Ishikawa (cell line): Measurements from ENCODE around the gene CD226.

Source experiments
- CREB1 ChIP-seq: IDR thresholded peaks from 2 replicates; pipeline ENCODE4 v1.6.1; 2012; ENCODE audit warnings: low read depth
- EP300 ChIP-seq: IDR thresholded peaks from 2 replicates; pipeline ENCODE4 v1.6.1; 2012; ENCODE audit warnings: borderline replicate concordance
- RAD21 ChIP-seq: IDR thresholded peaks from 2 replicates; pipeline ENCODE4 v1.6.1; 2012; ENCODE audit warnings: low read depth
- TF ChIP-seq, protein P1 (sequence below): IDR thresholded peaks from 2 replicates; pipeline ENCODE4 v1.6.1; 2012

DNA sequence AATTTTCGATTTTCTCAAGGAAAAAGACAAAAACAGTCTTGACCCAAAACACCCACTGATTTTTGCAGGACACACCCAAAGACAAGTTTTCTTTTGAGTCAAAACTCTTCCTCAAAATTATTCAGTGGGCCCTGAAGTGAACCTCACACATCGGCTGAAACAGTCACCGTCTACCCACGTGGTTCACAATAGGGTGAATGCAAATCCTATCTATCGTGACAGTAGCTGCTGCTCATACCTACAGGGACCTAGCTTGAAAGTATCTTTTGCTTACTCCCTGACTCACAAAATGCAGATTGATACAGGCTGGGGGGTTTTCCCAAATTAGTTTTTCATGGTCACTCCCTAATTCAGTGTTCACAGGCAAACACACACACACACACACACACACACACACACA is 10.7 kb upstream of the CD226 start:
- TF ChIP-seq EP300: no peak
- TF ChIP-seq RAD21: no peak
- TF ChIP-seq CREB1: no peak
- TF ChIP-seq, protein P1, sequence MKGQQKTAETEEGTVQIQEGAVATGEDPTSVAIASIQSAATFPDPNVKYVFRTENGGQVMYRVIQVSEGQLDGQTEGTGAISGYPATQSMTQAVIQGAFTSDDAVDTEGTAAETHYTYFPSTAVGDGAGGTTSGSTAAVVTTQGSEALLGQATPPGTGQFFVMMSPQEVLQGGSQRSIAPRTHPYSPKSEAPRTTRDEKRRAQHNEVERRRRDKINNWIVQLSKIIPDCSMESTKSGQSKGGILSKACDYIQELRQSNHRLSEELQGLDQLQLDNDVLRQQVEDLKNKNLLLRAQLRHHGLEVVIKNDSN: no peak
